Measurements from ENCODE around the gene ATP6V0C.
"Not testable (repeated sequence)": the region's sequence is repeated elsewhere in the genome, so short reads cannot be mapped to it uniquely, and the experiment has no call there.

The ATP6V0C gene

GRCh38 chr16:2529061-2529931 lies 15.5 kb downstream of the ATP6V0C start:
- DNase-seq (ENCODE audit: low read depth), result no peak

- DNase-seq (ENCODE audit: low read depth), result no peak
These were observed 16.3 kb downstream of the ATP6V0C start for GRCh38 chr16:2529961-2530628.

GRCh38 chr16:2530629-2531318 lies 17.0 kb downstream of the ATP6V0C start:
- DNase-seq (ENCODE audit: low read depth), result no peak

- DNase-seq (ENCODE audit: low read depth), result no peak
These were observed 17.6 kb downstream of the ATP6V0C start, which contains the start of gene CEMP1 for GRCh38 chr16:2531371-2531695. Gene CEMP1 (minus strand): TSS chr16:2531408. CDS start chr16:2531073, 335 bp downstream.

- DNase-seq (ENCODE audit: low read depth), result peak; percentile 96
These were observed 18.1 kb downstream of the ATP6V0C start for GRCh38 chr16:2531696-2532493.

- no peak for DNase-seq (ENCODE audit: low read depth)
These were observed 18.9 kb downstream of the ATP6V0C start for GRCh38 chr16:2532494-2533141.

- DNase-seq (ENCODE audit: low read depth), result not testable (repeated sequence)
These were observed 19.5 kb downstream of the ATP6V0C start for GRCh38 chr16:2533142-2533755.

GRCh38 chr16:2533912-2534311 lies 20.2 kb downstream of the ATP6V0C start:
- no peak for DNase-seq (ENCODE audit: low read depth)

- not testable (repeated sequence) for DNase-seq (ENCODE audit: low read depth)
These were observed 20.6 kb downstream of the ATP6V0C start for GRCh38 chr16:2534335-2534734.

GRCh38 chr16:2535625-2536013 lies 21.9 kb downstream of the ATP6V0C start:
- DNase-seq (ENCODE audit: low read depth), result peak; percentile 64

GRCh38 chr16:2537451-2538379 lies 24.0 kb downstream of the ATP6V0C start, which contains the start of gene PDPK1:
Gene PDPK1 (plus strand): TSS chr16:2538021. CDS start chr16:2538113, 92 bp downstream.
- peak; percentile 88 for DNase-seq (ENCODE audit: low read depth)

- not testable (repeated sequence) for DNase-seq (ENCODE audit: low read depth)
These were observed 25.6 kb downstream of the ATP6V0C start for GRCh38 chr16:2539192-2539844.

- DNase-seq (ENCODE audit: low read depth), result not testable (repeated sequence)
These were observed 26.2 kb downstream of the ATP6V0C start for GRCh38 chr16:2539845-2540458.

GRCh38 chr16:2540912-2541311 lies 27.2 kb downstream of the ATP6V0C start:
- not testable (repeated sequence) for DNase-seq (ENCODE audit: low read depth)

GRCh38 chr16:2541409-2541808 lies 27.7 kb downstream of the ATP6V0C start:
- DNase-seq (ENCODE audit: low read depth), result not testable (repeated sequence)

GRCh38 chr16:2543771-2544170 lies 30.0 kb downstream of the ATP6V0C start:
- DNase-seq (ENCODE audit: low read depth), result not testable (repeated sequence)

- DNase-seq (ENCODE audit: low read depth), result not testable (repeated sequence)
These were observed 36.6 kb downstream of the ATP6V0C start for GRCh38 chr16:2550283-2550878.

GRCh38 chr16:2551420-2551889 lies 37.7 kb downstream of the ATP6V0C start:
- not testable (repeated sequence) for DNase-seq (ENCODE audit: low read depth)

Data from stromal cell of bone marrow (primary cell).